ENCODE results near the gene CACNG1. TPM values are rescaled to one million over a fixed set of nuclear protein-coding genes. Genes with fewer than 3 reads are reported as not detected.

CACNG1 gene, protein sequence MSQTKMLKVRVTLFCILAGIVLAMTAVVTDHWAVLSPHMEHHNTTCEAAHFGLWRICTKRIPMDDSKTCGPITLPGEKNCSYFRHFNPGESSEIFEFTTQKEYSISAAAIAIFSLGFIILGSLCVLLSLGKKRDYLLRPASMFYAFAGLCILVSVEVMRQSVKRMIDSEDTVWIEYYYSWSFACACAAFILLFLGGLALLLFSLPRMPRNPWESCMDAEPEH
- total RNA-seq (2022) (not detected in 2 replicates), Bru-seq, nascent RNA (percentile 6 among the genes with signal in this experiment), BruChase-seq, experiment 1, labeled RNA remaining after a 6-hour chase (not detected), BruChase-seq, experiment 2, labeled RNA remaining after a 2-hour chase (not detected)
- long read RNA-seq = 0 reads

DNA sequence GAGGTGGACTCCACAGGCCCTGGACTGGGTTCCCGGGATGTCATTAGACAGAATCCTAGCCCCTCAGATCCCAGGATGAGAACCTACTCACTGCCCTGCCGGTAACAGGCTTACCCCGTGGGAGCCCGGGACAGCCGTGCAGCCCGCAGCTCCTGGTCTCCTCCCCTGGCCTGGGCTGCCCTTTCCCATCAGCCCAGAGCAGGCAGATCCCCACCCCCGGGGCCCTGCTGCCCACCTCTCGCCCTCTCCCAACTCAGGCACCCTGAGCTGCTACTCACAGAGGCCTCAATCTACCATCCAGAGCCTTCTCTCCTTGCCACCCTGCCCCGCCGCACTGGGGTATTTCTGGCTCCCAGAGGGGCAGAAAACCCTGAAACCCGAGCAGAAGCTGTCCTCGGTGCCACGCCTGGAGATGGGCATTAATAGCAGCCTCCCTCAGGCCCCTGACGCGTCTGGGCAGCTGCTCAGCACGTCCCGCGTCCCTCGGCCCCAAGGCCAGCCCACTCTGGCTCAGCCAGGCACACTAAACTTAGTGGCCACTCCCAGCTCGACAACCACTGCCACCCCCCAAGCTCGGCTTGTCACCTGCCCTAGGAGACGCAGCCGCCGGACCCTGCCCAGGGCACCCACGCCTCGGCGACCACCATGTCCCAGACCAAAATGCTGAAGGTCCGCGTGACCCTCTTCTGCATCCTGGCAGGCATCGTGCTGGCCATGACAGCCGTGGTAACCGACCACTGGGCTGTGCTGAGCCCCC, at the start of gene CACNG1:
TSS of gene CACNG1 (plus strand) at position 539 of the 757 bp plus-strand sequence. CDS start at position 646, 107 bp downstream.
- intact Hi-C loops (cut with micrococcal nuclease; ENCODE audit: unreplicated experiment) = no loop called here
- no peak within 1 kb of the TSS for H3K4me3 Mint-ChIP-seq (ENCODE audit: low read depth, unreplicated experiment)
- peaks cover 4% of the 10 kb centered on the region for H3K9me3 Mint-ChIP-seq (ENCODE audit: low read depth, unreplicated experiment)
- no peaks in the 10 kb centered on the region for H3K36me3 Mint-ChIP-seq (ENCODE audit: insufficient read depth, unreplicated experiment)
- BruUV-seq (replicated peaks) = no TSS peak
- no peak for DNase-seq
- TF ChIP-seq, protein P1, sequence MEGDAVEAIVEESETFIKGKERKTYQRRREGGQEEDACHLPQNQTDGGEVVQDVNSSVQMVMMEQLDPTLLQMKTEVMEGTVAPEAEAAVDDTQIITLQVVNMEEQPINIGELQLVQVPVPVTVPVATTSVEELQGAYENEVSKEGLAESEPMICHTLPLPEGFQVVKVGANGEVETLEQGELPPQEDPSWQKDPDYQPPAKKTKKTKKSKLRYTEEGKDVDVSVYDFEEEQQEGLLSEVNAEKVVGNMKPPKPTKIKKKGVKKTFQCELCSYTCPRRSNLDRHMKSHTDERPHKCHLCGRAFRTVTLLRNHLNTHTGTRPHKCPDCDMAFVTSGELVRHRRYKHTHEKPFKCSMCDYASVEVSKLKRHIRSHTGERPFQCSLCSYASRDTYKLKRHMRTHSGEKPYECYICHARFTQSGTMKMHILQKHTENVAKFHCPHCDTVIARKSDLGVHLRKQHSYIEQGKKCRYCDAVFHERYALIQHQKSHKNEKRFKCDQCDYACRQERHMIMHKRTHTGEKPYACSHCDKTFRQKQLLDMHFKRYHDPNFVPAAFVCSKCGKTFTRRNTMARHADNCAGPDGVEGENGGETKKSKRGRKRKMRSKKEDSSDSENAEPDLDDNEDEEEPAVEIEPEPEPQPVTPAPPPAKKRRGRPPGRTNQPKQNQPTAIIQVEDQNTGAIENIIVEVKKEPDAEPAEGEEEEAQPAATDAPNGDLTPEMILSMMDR (IDR thresholded peaks at IDR 0.05; ENCODE audit: unreplicated experiment) = no peak
- no peak within 1 kb of the TSS for H3K27ac Mint-ChIP-seq (ENCODE audit: unreplicated experiment)
- no peaks in the 10 kb centered on the region for H3K4me1 Mint-ChIP-seq (ENCODE audit: low read depth, unreplicated experiment)
- CTCF ChIA-PET = interaction anchor here (0.6 kb wide), 1 partner anchor 30 kb away, joined by 3 read pairs; no protein-coding TSS in a partner anchor
- peaks cover 63% of the 10 kb centered on the region for H3K27me3 Mint-ChIP-seq (ENCODE audit: unreplicated experiment)

DNA sequence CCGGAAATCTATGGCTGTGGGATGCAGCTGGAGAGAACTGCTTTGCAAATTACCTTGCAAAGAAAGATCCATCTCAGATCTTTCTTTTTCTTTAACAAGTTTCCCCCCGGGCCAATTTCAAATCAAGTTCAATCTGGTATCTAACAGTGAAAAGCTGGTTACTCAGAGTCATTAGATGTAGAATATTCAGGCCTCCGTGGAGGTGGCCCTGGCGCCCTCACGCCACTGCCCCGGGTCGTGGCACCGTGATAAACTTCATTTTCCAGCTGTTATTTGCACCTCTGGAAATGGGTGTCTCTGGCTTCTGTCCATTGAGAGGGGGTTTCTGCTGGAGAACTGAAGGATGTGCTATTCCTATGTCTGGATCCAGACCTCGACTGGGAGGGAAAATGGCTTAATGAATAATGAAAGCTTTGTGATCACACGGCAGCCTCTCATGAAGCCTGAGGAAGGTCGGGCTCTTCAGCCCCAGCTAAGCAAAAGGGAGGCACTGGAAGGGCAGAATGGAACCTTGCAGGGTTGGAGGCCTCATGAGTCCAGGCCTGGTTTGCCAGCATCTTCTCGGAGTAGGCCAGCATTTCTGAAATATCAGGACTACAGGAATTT, 49.3 kb upstream of the CACNG1 start:
- H3K27me3 Mint-ChIP-seq (ENCODE audit: unreplicated experiment) = peaks cover 21% of the 10 kb centered on the region
- no TSS peak for BruUV-seq (replicated peaks)
- peaks cover 14% of the 10 kb centered on the region for H3K4me1 Mint-ChIP-seq (ENCODE audit: low read depth, unreplicated experiment)
- intact Hi-C loops (cut with micrococcal nuclease; ENCODE audit: unreplicated experiment) = no loop called here
- CTCF ChIA-PET = no interaction called here
- no peak overlapping the region for H3K27ac Mint-ChIP-seq (ENCODE audit: unreplicated experiment)
- DNase-seq = no peak
- H3K9me3 Mint-ChIP-seq (ENCODE audit: low read depth, unreplicated experiment) = no peaks in the 10 kb centered on the region
- H3K36me3 Mint-ChIP-seq (ENCODE audit: insufficient read depth, unreplicated experiment) = no peaks in the 10 kb centered on the region
- TF ChIP-seq, protein P1 (IDR thresholded peaks at IDR 0.05; ENCODE audit: unreplicated experiment) = no peak
- H3K4me3 Mint-ChIP-seq (ENCODE audit: low read depth, unreplicated experiment) = no peak overlapping the region

DNA sequence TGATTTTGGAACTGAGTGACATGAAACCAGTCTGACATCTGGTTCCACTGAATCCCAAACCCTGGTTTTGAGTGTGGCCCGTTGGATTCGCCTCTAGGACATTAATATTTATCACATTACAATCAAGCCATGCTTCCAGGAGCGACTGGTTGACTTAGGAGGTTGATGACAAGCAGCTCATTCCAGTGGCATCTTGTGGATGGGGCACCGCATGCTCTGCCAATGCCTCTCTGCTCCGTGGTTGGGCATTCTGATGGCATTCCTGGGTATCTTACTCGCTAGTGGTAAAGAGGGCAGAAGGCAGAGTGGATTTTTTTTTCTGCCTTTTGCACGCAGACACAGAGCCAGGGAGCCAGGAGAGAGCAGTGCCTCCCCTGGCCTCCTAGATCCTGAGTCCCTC, 48.4 kb upstream of the CACNG1 start:
- TF ChIP-seq, protein P1 (IDR thresholded peaks at IDR 0.05; ENCODE audit: unreplicated experiment) = no peak
- H3K27ac Mint-ChIP-seq (ENCODE audit: unreplicated experiment) = no peak overlapping the region
- peaks cover 14% of the 10 kb centered on the region for H3K4me1 Mint-ChIP-seq (ENCODE audit: low read depth, unreplicated experiment)
- H3K27me3 Mint-ChIP-seq (ENCODE audit: unreplicated experiment) = peaks cover 23% of the 10 kb centered on the region
- no peak for DNase-seq
- H3K4me3 Mint-ChIP-seq (ENCODE audit: low read depth, unreplicated experiment) = no peak overlapping the region
- CTCF ChIA-PET = no interaction called here
- H3K9me3 Mint-ChIP-seq (ENCODE audit: low read depth, unreplicated experiment) = no peaks in the 10 kb centered on the region
- no peaks in the 10 kb centered on the region for H3K36me3 Mint-ChIP-seq (ENCODE audit: insufficient read depth, unreplicated experiment)
- intact Hi-C loops (cut with micrococcal nuclease; ENCODE audit: unreplicated experiment) = no loop called here
- no TSS peak for BruUV-seq (replicated peaks)

DNA sequence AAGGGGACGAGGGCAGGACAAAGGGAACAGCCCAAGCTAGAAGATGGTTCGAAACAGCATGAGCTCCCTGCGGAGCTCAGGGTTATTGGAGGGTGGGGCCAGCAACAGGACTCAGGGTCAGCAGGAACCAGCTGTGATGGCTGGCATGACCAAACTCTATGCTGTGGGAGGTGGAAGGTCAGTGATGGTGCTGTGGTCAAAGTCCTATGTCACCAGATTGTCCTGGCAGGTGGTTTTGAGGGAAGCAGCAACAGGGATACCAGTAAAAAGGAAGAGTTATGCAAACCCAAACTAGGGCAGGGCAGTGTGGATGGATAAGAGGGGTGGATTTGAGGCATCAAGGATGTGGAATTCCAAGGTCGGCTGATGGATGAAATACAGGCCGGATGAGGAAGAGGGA, 47.4 kb upstream of the CACNG1 start:
- CTCF ChIA-PET = no interaction called here
- no peak for DNase-seq
- no TSS peak for BruUV-seq (replicated peaks)
- Mint-ChIP-seq H3K9me3 (ENCODE audit: low read depth, unreplicated experiment) (no peaks in the 10 kb centered on the region), H3K36me3 (ENCODE audit: insufficient read depth, unreplicated experiment) (no peaks in the 10 kb centered on the region), H3K4me3 (ENCODE audit: low read depth, unreplicated experiment) (no peak overlapping the region), H3K4me1 (ENCODE audit: low read depth, unreplicated experiment) (peaks cover 14% of the 10 kb centered on the region), H3K27me3 (ENCODE audit: unreplicated experiment) (peaks cover 32% of the 10 kb centered on the region), H3K27ac (ENCODE audit: unreplicated experiment) (no peak overlapping the region)
- TF ChIP-seq, protein P1 (IDR thresholded peaks at IDR 0.05; ENCODE audit: unreplicated experiment) = no peak
- intact Hi-C loops (cut with micrococcal nuclease; ENCODE audit: unreplicated experiment) = no loop called here
